GM12864 (cell line): ENCODE data around the gene CHST1.

ENCODE experiments used
- DNase-seq: peaks from one replicate; pipeline ENCODE4 v3.0.0-alpha.2; 2011; ENCODE audit warnings: low read depth
- H3K4me3 ChIP-seq: 2 replicates; pipeline ENCODE4 v1.5.1; 2011; ENCODE audit warnings: mild to moderate bottlenecking, low read depth, low read length, control low read depth
- TF ChIP-seq, protein P1 (sequence below): IDR thresholded peaks from 2 replicates; pipeline ENCODE4 v1.5.1; 2011; ENCODE audit warnings: low read depth, mild to moderate bottlenecking, moderate library complexity, low read length, control low read depth, inconsistent platforms; ENCODE audit errors: missing control alignments

The CHST1 gene

DNA sequence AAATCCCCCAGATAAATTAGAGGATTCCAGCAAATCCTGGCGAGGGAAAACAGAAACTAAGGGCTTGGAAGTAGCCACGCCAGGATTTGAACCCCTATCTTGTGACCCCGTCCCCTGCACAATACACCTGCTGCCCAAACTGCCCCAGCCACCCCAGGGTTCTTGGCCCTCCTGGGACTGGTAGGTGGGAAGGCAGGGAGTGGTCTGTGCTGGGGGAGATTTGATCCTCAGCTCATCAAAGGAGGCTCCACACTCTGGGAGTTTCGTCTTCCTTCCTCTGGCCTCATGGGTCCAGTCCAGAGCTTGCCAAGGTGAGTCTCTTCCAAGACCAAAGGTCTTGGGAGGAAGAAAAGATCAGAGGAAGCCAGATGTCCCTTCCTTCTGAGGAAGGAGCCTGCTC is 4.5 kb upstream of the CHST1 start:
- H3K4me3 ChIP-seq = no peak overlapping the region
- no peak for DNase-seq
- TF ChIP-seq, protein P1, sequence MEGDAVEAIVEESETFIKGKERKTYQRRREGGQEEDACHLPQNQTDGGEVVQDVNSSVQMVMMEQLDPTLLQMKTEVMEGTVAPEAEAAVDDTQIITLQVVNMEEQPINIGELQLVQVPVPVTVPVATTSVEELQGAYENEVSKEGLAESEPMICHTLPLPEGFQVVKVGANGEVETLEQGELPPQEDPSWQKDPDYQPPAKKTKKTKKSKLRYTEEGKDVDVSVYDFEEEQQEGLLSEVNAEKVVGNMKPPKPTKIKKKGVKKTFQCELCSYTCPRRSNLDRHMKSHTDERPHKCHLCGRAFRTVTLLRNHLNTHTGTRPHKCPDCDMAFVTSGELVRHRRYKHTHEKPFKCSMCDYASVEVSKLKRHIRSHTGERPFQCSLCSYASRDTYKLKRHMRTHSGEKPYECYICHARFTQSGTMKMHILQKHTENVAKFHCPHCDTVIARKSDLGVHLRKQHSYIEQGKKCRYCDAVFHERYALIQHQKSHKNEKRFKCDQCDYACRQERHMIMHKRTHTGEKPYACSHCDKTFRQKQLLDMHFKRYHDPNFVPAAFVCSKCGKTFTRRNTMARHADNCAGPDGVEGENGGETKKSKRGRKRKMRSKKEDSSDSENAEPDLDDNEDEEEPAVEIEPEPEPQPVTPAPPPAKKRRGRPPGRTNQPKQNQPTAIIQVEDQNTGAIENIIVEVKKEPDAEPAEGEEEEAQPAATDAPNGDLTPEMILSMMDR = no peak

DNA sequence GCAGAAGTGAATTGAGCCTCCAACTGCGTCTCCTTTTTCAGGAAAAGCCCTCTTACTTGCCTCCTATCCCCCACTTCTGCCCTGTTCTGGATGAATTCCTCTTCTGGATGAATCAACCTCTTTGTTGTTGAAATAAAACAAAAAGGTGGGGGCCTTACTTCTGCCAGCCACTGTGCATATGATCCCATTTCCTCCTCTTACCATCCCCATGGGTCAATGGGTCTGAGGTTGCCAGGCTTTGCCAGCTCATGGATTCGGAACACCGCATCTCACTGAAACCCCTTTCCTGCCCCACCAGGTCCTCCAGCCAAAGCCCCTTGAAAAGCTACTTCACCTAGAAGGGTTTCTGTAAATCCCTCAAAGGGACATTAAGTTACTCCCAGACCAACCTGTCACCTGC is 3.7 kb upstream of the CHST1 start:
- DNase-seq = no peak
- no peak overlapping the region for H3K4me3 ChIP-seq
- TF ChIP-seq, protein P1 = no peak

DNA sequence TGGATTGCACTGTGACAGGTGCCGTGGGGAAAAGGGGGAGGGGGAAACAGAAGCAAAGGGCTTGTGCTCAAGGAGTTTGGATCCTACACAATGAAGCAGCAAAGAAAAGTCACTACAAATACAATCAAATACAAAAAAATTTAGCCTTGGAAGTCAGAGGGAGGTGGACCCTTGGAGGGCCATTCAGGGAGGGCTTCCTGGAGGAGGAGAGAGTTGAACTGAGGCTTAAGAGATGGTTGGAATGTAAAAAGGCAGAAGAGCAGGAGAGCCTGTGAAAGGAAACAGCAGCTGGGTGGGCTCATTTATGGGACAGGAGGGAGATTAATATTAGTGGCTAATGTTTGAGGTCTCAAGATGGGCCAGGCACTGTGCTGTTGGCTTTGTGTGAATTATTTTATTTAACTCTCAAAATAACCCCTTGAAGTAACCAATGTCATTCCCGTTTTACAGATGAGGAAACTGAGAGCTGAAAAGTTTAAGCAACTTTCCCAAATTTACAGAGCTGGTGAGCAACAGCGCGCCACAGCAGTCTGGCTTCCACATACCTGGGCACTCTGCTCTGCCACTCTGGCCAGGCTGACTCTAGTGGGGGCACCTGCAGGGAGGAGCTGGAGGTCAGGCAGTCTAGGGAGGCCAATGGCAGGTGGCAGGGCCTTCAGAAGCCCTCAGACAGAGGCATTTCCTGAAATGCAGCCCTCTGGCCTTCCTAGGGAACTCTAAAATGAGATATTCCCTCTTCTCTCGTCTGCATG is 2.7 kb upstream of the CHST1 start:
- H3K4me3 ChIP-seq = no peak overlapping the region
- no peak for DNase-seq
- TF ChIP-seq, protein P1 = no peak

DNA sequence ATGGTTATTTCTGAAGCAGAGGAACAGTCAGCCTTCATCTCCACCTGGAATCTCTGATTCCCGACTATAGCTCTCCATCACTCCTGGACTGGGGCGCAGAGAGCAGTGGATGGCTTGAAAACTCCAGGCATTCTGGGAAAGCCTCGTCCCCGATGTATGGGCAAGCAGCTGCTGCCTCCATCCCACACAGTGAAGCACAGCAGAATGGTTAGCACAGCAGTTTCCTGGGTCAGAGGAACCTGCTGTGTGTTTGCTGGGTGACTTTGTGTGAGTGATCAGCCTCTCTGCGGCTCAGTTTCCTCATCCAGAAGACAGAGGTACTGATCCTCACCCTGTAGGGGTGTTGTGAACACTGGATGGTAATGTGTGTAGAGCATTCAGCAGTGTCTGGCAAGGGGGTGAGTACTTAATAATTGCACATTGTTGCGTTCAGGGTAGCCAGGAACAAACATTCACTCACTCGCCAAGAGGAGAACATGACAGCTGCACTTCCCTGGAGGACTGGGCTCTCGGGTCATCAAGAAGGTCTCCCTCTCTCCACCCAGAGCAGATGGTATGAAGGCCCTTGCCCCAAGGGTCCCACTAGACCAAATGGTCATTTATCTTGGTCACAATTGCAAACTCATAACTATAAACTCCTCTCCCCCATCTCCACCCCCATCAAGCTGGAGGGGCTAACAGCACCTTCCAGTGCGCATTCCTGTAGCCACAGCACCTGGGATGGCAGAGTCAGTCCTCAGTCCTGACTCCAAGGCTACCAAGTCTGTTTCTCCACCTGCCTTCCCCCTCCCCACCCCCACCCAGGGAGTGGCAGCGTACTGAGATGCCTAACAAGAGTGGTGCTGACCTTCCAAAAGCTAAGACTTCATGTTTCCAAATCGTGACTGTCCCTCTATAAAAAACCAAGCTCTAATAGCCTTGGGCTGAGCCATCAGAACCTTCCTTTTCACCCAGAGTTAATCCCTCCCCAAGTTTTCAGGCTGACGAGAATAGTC is 1.5 kb upstream of the CHST1 start:
- no peak for DNase-seq
- H3K4me3 ChIP-seq = no peak overlapping the region
- TF ChIP-seq, protein P1 = no peak

DNA sequence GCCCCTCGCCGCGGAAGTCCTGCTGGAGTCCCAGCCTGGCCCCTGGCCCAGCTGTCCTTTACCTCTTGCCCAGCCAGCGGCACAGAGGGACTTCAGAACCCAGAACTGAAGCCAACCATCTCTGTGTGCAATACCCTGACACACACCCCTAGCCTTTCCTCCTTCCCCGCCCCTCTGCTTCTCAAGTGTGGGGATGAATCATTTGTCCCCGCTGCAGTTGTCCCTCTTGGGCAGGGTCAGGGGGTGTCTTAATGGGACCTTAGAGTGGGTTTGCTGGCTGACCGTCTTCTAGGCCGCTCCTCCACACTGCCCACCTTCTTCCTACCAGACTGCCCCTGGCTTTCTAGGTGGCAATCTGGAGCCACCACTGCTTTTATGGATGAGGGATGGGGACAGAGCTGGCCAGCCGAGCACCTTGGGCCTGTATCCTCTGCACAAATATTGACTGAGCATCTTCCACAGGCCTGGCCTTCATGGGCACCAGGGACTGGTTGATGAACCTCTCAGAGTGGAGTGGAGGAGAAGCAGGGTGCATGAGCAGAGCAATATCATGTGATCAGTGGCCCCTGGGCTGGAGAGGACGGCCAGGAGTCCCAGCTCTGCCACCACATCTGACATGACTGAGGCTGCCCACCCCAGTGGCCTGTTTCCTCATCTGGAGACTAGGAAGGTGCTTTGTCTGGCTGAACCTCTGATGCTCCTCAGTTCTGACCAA is 668 bp upstream of the CHST1 start:
- TF ChIP-seq, protein P1 = no peak
- DNase-seq = no peak
- H3K4me3 ChIP-seq = no peak overlapping the region

DNA sequence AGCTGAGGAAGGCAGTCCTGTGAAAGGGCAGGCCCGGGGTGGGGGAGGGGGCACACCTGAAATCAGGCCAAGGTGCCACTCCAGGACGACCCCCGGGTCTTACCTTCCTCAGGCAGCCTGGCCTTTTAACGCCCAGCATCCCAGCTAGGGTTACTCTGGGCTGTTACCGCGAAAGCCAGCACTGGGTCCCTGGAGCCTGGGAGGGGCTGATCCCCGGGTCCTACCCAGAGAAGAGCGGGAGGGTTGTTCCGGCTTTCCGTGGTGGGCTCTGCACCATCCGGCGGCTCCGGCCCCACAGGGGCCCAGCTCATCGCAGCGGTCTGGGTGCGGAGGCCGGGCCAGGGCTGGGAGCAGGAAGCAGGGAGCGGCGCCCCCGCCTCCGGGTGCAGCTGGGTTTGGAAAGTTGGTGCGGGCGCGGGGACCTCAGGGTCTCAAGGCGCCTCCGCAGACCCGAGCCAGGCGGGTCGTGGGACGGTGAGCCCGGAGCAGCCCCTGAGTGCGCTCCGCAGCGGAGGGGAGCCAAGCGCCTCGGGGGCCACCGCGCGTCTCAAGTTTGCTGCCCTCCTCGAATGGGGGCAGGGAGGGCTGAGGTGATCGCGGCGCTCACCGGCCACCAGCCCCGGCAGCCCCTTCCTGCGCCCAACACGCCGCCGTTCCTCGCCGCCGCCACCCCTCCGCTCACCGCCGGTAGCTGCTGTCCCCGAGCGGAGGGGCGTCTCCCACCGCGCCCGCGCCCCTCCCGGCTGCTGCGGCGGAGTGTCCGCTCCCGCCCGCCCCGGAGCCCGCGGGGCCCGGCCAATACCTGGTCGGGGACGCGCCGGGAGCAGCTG is 831 bp downstream of the CHST1 start:
- H3K4me3 ChIP-seq = no peak overlapping the region
- no peak for DNase-seq
- TF ChIP-seq, protein P1 = no peak
